NCI-H2081 (cell line): ENCODE data around the gene RAD52.
A peak's percentile ranks its signal among the peaks of the same experiment; 100 is the strongest.
"Not testable (repeated sequence)": the region's sequence is repeated elsewhere in the genome, so short reads cannot be mapped to it uniquely, and the experiment has no call there.

ENCODE experiments used
- DNase-seq, 2 experiments: peaks; one replicate each; lab custom pipeline; 2025; lab: John Stamatoyannopoulos, UW

The RAD52 gene

DNA sequence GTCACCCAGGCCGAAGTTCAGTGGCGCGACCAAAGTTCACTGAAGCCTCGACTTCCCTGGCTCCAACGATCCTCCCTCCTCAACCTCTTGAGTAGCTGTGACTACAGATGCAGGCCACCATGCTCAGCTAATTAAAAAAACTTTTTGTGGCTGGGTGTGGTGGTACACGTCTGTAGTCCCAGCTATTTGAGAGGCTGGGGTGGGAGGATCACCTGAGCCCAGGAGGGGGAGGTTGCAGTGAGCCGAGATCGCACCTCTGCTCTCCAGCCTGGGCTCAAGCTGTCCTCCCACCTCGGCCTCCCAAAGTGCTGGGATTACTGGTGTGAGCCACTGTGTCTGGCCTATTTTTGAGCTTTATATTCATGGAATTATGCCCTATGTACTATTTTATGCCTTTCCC lies 18.1 kb upstream of the RAD52 start:
- DNase-seq, result no peak

DNA sequence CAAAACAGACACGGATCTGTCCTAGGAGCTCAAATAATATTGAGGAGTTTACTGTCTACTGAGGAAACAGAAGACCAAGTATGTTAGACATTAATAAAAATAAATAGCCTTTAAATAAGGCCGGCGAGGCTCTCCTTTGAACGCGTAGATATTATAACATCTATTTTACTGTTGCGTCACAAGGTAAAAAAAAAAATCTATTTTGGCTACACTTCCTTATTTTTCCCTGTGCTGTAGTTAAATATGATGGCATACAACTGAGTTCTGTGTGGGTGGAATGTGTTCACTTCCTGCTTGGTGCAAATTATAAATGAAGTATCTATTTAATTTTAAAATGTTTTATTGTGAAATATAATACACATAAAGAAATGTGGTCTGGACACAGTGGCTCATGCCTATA lies 17.2 kb upstream of the RAD52 start:
- no peak for DNase-seq

DNA sequence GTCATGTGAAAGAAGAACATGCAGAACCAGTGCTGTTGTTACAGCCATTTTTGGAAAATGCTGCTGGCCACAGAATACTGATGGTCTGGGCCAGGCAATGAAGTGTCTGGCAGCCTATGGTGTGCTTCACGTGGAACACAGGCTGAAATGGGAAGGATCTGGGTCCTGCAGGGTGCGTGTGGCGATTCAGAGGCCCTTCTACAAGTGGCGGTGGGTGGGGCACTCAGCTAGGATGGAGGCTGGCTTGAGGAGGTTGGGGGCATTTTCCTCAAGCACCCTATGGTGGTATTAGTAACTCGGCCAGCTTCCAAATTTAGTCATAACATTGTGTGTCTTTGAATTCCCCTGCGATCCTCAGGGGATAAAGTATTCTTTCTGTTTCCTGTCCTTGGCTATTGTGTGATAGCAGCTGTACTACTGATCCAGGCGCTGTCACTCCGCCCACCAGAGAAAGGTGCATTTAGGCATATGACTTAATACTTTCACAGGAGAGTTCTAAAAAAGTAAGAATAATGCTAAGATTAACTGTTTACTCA lies 9.2 kb upstream of the RAD52 start:
- DNase-seq, result peak in 1 of 2 experiments; percentile 28

DNA sequence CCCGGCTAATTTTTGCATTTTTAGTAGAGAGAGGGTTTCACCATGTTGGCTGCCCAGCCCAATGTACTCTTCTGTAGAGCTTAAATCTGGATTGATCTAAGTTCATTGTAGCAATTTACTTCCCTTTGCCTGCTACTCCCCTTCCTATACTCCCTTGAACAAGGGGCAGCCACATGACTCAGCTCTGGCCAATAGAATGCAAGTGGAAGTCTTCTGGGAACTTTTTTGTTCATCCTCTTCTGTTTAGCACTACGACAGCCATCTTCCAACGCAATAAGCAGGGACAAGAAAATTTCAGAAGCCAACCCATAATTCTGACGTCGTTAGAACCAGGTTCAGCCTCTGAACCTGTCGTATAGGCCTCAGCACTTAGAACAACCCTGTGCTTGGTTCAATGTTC lies 6.4 kb upstream of the RAD52 start:
- no peak for DNase-seq

DNA sequence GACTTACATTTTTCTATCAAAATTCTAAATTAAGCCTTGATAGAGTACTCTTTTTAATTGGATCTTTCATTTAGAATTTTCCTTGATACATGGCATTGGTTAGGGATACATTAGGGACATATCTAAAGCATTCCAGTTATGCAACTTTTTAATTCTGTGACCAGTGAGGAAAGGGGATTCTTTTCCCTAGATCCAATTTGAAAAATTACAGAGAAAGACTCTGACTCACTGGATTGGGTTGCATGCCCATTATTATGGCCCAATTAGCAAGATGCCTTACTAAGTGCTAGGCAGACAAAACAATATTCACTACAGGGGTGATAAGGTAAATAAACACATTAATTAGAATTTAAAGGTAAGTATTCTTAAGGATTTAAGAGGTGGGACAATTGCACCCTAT lies 5.2 kb upstream of the RAD52 start:
- no peak for DNase-seq

DNA sequence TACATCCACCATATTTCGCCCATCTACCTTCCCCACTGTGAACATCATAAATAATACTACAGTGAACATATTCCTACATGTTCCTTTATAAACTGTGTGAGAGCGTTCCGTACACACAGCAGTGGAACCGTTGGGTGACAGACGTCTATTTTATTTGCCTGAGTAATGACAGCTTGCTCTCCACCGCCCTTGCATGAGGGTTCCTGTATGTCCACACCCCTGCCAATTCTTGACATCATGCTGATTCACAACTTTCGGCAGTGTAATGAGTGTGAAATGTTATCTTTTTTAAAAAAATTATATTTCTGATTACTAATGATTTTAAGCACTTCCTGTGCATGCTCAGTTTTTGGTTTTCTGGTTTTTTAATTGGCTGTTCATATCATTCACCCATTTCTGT lies 4.3 kb upstream of the RAD52 start:
- DNase-seq, result peak in 1 of 2 experiments; percentile 54

DNA sequence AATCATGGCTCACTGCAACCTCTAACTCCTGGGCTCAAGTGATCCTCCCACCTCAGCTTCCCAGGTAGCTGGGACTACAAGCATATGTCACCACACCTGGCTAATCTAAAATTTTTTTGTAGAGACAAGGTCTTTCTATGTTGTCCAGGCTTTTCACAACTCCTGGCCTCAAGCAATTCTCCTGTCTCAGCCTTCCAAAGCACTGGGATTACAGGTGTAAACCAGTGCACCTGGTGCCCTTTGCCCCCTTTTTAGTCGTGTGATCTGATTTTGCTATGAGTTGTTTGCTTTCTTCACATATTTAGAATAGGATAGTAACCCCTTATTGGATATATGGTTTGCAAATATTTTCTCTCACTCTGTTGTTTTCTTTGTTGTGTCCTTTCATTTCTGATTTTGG lies 1.7 kb upstream of the RAD52 start:
- DNase-seq, result peak in 1 of 2 experiments; percentile 40

DNA sequence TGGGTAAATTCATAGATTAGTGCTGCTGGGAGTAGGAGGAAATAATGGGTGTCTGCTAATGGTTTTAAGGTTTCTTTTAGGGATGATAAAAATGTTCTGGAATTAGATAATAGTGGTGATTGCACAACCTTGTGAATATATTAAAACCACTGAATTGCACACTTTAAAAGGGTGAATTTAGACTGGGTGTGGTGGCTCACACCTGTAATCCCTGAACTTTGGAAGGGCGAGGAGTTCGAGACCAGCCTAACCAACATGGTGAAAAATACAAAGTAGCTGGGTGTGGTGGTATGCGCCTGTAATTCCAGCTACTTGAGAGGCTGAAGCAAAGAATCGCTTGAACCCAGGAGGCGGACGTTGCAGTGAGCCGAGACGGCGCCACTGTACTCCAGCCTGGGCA lies 1.3 kb downstream of the RAD52 start:
- no peak for DNase-seq

DNA sequence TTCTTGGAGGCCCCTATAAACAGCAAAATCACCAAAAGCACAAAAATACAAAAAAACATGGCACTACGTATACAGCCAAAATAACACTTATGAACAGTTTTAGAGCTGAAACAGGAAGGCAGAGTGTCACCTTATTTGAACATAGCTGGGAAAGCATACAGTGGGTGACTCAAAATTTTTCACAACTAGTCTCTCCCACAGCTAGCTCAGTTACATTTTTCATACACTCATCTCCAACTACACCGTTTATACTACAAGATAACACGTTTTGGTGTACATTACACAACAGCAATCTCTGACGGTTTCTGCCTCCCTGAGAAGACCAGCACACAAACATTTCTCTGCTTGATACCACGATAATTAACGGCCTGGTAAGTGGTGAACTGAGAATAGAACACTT lies 2.9 kb downstream of the RAD52 start:
- no peak for DNase-seq

DNA sequence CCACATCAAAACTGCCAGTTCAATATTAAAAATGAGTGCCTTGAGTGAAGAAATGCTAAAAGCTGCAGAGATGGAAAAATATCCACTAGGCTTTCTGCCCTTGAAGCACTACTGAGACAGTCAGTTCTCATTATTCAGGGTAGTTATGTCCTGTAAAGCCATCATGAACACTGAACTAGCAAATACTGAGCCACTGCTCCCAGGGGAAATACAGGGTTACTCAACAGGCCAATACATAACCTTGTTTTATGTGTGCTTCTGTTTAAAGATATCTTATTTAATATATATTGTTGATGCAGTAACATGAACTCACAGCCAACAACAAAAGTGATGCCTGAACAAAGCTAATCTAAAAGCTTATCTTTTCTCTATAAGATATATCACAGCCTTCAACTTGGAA lies 3.3 kb downstream of the RAD52 start:
- no peak for DNase-seq

DNA sequence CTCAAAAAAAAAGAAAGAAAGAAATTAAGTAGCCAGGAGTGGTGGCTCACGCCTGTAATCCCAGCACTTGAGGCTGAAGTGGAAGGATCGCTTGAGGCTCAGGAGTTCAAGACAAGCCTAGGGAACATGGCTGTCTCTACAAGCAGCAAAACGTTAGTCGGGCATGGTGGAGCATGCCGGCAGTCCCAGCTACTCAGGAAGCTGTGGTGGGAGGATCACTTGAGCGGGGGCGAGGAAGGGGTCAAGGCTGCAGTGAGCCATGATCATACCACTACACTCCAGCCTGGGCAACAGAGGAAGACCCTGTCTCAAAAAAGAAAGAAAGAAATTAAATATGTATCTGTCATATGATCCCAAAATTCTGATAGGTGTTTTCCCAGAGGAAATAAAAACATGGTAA lies 5.3 kb downstream of the RAD52 start:
- no peak for DNase-seq

DNA sequence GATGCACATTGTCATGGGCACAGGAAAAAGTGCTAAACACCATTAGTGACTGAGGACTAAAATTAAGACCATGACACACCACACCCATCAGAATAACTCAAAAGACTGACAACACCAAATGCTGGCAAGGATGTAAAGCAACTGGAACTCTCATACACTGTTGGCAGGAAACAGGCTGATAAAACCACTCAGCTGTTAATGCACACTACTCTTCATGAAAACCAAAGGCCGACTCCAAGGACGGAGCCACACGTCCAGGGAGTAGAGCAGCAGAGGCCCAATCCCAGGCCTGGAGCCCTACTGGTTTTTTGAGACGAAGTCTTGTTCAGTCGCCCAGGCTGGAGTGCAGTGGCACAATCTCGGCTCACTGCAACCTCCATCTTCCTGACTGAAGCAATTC lies 6.4 kb downstream of the RAD52 start:
- DNase-seq, result no peak

DNA sequence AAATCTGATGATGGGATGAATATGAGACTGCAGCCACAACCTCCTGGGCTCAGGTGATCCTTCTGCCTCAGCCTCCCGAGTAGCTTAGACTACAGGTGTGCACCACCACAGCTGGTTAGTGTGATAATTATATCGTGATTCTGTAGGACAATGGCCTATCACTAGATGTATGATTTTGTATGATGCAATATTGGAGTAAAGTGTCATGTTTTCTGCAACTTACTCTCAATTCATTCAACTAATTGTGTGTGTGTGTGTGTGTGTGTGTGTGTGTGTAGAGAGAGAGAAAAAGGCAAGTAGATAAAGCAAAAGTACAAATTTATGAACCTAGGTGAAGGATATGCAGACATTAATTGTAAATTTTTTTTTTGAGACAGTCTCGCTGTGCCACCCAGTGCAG lies 10.7 kb downstream of the RAD52 start:
- DNase-seq, result no peak

DNA sequence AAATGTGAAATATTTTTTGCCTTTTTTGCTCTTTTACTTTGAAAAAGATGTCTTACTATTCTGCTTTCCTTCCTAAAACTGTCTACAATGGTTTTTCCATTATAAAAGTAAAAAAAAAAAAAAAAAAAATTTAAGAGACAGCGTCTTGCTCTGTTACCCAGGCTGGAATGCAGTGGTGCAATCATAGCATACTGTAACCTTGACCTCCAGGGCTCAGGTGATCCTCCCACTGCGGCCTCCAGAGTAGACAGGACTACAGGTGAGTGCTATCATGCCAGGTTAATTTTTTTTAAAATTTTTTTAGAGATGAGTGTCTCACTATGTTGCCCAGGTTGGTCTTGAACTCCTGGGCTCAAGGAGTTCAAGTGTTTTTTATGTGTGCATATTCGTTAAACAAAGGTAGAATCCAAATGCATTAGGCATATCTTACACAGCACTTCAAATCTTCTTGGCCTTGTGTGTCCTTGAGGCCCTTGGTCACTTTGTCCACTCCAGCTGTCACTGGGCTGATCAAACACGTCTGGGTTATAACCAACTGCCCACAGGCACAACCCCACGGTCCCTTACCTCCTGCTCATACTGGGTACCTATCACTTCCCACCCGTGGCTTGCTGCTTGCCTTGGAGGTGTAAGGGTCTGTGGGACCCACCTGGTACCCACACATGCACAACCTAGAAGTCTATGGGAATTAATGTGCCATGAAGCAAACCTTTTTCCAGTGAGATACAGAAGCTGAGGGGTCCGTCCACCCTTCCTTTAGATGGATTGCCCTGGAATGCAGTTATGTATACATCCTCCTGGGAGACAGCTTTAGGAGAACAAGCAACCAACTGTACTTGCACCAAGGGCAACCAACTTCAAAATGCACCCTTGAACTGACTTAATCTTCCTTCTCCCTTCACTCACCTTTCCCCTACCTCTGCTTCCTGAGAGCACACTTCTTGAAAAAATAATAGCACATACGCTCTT lies 12.8 kb downstream of the RAD52 start:
- DNase-seq, result no peak

DNA sequence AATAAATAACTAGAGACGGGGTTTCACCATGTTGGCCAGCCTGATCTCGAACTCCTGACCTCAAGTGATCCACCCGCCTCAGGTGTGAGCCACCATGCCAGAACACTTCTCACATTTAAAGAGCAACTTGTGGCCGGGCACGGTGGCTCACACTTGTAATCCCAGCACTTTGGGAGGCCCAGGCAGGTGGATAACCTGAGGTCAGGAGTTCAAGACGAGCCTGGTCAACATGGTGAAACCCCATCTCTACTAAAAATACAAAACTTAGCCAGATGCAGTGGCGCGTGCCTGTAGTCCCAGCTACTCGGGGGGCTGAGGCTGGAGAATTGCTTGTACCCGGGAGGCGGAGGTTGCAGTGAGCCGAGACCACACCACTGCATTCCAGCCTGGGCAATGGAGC lies 13.6 kb downstream of the RAD52 start:
- DNase-seq, result not testable (repeated sequence)

DNA sequence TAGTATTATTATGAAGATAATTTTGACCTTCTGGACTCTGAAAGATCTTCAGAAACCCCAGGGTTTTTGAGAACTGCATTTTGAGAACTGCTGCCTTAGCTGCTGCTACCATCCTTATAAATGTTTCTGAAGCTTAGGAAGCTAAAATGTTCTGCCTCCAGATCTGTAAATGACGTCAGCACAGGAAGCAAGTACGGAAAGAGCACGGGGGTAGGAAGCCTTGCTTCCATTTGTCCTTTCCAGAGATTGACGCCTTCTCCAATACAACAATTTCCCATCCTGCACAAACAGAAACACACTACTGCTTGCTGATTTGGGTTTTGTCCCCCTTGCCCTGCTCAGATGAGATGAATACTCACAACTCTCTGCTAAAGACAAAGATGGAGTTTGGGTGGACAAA lies 17.9 kb downstream of the RAD52 start:
- DNase-seq, result no peak

DNA sequence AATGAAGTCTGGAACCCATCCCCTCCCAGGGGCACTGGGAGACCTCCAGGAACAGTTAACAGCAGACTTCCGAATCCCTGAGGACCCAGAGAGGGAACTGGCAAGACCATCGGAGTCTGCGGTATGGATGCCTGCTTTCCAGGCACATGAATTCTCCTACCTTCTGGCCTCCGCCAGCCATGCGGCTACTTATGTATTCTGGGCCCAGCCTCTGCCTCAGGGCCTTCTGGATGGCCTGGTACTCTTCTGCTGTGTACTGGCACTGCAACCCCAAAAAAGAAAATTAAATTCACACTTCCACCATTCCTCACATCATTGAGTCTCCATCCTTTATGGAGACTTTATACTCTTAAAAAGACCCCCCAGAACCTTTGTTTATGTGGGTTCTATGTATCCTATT lies 18.4 kb downstream of the RAD52 start:
- no peak for DNase-seq

DNA sequence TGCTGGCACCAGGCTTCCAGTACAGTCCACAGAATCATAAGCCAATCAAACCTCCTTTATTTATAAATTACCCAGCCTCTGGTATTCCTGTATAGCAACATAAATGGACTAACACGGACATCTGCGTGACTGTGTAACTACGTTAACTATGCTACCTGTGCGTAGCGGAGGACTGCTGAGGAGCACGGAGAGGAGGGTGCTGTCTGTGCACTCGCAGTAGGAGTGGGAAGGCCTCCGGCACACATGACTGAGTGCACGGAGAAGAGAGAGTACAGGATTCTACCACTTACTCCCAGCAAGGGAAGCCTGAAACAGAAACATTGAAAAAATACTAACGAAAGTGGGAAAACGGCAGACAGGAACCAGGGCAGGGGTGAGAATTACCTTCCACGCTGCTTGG lies 22.9 kb downstream of the RAD52 start:
- no peak for DNase-seq

DNA sequence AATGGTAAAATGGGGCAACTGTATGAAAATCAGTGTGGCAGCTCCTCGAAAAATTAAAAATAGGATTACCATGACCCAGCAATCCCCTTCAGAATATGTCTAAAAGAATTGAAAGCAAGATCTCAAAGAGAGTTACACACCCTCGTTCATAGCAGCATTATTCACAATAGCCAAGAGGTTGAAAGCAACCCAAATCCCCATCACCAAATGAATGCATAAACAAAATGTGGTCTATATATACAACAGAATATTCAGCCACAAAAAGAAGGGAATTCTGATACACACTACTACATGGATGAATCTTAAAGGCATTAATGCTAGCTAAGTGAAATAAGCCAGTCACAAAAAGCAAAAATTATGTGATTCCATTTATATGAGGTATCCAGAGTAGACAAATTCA lies 27.2 kb downstream of the RAD52 start:
- DNase-seq, result no peak

DNA sequence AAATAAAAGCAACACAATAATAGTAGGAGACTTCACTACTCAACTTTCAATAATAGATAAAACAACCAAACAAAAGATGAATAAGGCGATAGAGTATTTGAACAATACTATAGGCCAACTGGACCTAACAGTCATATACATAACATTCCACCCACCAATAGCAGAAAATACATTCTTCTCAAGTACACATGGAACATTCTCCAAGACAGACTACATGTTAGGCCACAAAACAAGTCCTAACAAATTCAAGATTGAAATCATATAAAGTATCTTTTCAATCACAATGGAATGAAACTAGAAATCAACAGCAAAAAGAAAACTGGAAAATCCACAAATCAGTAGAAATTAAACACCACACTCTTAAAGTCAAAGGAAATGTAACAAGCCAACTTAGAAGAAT lies 28.8 kb downstream of the RAD52 start:
- DNase-seq, result no peak

DNA sequence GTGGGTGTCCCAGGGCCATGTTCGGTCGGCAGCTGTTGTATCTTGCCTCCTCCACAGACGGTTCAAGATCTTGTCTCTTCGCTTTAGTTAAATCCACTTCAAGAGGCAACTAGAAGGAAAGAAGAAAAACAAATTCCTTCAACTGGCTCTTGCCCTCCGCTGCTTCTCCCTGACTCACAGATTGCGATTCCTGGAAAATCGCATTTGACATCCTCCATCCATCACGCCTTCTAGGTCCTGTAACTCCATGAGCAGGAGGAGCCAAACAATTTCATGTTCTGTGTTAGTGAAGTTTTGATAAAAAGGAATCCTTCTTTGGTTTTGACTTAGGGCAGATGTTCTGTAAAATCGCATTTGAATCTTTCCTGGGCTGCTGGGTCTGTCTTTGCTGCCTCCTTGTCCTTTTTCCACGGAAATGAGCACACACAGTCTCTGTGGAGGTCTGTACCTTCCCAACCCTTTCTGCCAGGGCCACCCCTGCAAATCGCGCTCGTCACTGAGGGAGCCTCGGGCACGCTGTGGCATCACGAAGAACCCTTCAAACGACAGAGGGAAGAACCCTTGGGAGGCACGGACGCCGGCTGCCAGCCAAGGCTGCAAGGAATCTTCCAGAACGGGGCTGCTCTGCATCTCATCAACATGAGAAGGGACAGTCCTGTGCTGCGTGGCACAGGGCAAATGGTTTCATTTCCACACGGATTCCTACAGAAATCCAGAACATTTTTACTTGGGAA lies 32.6 kb downstream of the RAD52 start:
- no peak for DNase-seq

DNA sequence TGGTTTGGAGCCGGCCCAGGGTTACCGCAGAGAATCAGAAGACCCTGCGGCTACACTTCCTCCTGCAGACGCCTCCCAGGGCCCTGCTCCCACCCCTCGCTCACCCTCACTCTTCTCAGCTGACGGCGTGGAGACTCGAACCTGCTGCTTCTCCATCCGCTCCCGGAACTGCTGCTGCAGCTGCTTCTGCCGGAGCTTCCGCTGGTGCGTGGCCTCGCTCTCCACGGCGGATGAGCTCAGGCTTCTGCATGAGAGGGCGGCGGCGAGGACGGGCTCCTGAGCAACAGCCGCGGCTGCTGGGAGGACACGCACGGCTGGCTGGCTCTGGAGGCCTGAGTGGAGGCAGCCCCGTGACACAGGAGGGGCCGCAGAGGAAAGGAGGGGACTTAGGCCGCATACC lies 33.3 kb downstream of the RAD52 start:
- DNase-seq, result no peak

DNA sequence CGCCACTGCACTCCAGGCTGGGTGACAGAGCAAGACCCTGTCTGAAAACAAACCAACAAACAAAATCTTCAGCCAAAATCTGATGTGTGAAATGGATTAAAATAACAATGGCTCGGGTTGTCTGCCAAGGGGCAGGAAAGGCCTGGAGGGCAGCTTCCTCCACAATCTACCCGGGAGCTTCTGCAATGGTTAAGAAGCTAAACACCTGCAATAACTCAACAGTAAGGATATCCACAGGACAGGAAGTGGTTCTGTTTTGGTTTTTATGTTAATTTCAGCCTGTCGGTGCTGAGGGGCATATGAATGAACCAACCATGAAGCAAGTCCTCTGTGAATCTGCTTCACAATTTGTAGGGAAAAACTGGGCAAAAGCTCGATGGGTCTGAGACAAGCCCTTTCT lies 34.4 kb downstream of the RAD52 start:
- no peak for DNase-seq
